GM23248 (cell line): ENCODE results near the gene IRF8.

Experiments used
- EZH2 ChIP-seq: fragments of 200-600 bp; sonication (generic); IDR thresholded peaks from 2 replicates; pipeline ENCODE4 v1.6.1; 2018; ENCODE audit warnings: antibody characterized with exemption, mild to moderate bottlenecking; ENCODE audit not compliant: insufficient read depth, poor library complexity, severe bottlenecking
- EZH2phosphoT487 ChIP-seq: fragments of 200-600 bp; sonication (generic); IDR thresholded peaks from 2 replicates; pipeline ENCODE4 v1.6.1; 2018; ENCODE audit warnings: antibody characterized with exemption, moderate library complexity, mild to moderate bottlenecking, low read depth; ENCODE audit not compliant: insufficient read depth

DNA sequence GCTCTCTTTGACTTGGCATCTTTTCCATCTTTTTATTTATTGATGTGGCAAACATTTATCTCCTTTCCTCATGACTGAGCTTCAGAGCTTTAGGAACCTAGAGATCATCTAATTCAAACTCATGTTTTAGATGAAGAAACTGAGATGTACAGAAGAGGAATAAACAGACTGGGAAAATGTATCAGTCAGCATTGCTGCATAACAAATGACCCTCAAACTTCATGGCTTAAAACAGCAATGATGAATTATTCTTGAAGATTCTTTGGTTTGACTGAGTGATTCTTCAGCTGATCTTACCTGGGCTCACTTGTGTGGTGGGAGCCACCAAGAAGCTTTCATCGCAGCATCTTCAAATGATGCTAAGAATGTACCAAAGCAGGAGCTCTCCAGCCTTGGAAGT, 44.0 kb upstream of the IRF8 start:
- TF ChIP-seq EZH2: no peak
- TF ChIP-seq EZH2phosphoT487: no peak
